ENCODE data around the gene VTI1A. TPM values are rescaled to one million over a fixed set of nuclear protein-coding genes. Genes with fewer than 3 reads are reported as not detected.

The VTI1A gene
- polyA plus RNA-seq, 1 of the 3 experiments (the other 2 are of a cell fraction) = 8.3 TPM

GRCh38 chr10:112823604-112824003 lies 376.6 kb downstream of the VTI1A start:
- Histone ChIP-seq H2AFZ (ENCODE audit: low read depth) (no peak overlapping the region), H3K36me3 (replicated peaks in 1 of 2; ENCODE audit: control insufficient read depth in 1 of 2, insufficient read depth in 2 of 2, low read length in 1 of 2) (no peaks in the 10 kb centered on the region), H3K9me2 (no peaks in the 10 kb centered on the region), H3K9me3 (no peaks in the 10 kb centered on the region), H3K4me3 (ENCODE audit: low read depth in 2 of 2, low read length in 1 of 2) (no peak overlapping the region), H3K4me2 (no peak overlapping the region), H3K79me2 (ENCODE audit: insufficient read depth) (no peaks in the 10 kb centered on the region), H3K4me1 (ENCODE audit: control insufficient read depth in 1 of 2, insufficient read depth in 2 of 2, low read depth in 1 of 2, low read length in 1 of 2) (peaks cover 0 to 13% of the 10 kb centered on the region in 2 experiments; a peak in 2 of 4 replicates), H3K27me3 (ENCODE audit: insufficient read depth) (no peaks in the 10 kb centered on the region), H3F3A (replicated peaks; ENCODE audit: insufficient read depth) (no peaks in the 10 kb centered on the region), H3K9ac (no peak overlapping the region), H3K27ac (ENCODE audit: low read depth in 2 of 2, low read length in 1 of 2) (no peak overlapping the region), H4K20me1 (ENCODE audit: insufficient read depth) (no peaks in the 10 kb centered on the region)
- POLR2A ChIA-PET = no interaction called here
- DNase-seq = no peak
- TF ChIP-seq, protein P1, sequence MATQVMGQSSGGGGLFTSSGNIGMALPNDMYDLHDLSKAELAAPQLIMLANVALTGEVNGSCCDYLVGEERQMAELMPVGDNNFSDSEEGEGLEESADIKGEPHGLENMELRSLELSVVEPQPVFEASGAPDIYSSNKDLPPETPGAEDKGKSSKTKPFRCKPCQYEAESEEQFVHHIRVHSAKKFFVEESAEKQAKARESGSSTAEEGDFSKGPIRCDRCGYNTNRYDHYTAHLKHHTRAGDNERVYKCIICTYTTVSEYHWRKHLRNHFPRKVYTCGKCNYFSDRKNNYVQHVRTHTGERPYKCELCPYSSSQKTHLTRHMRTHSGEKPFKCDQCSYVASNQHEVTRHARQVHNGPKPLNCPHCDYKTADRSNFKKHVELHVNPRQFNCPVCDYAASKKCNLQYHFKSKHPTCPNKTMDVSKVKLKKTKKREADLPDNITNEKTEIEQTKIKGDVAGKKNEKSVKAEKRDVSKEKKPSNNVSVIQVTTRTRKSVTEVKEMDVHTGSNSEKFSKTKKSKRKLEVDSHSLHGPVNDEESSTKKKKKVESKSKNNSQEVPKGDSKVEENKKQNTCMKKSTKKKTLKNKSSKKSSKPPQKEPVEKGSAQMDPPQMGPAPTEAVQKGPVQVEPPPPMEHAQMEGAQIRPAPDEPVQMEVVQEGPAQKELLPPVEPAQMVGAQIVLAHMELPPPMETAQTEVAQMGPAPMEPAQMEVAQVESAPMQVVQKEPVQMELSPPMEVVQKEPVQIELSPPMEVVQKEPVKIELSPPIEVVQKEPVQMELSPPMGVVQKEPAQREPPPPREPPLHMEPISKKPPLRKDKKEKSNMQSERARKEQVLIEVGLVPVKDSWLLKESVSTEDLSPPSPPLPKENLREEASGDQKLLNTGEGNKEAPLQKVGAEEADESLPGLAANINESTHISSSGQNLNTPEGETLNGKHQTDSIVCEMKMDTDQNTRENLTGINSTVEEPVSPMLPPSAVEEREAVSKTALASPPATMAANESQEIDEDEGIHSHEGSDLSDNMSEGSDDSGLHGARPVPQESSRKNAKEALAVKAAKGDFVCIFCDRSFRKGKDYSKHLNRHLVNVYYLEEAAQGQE (IDR thresholded peaks at IDR 0.05; ENCODE audit: low read depth, low read length) = no peak
- no peak for TF ChIP-seq MEF2A (IDR thresholded peaks at IDR 0.05; ENCODE audit: borderline replicate concordance, low read depth)
- TF ChIP-seq RAD21 (IDR thresholded peaks at IDR 0.05; ENCODE audit: low read length) = no peak
- TF ChIP-seq, protein P2, sequence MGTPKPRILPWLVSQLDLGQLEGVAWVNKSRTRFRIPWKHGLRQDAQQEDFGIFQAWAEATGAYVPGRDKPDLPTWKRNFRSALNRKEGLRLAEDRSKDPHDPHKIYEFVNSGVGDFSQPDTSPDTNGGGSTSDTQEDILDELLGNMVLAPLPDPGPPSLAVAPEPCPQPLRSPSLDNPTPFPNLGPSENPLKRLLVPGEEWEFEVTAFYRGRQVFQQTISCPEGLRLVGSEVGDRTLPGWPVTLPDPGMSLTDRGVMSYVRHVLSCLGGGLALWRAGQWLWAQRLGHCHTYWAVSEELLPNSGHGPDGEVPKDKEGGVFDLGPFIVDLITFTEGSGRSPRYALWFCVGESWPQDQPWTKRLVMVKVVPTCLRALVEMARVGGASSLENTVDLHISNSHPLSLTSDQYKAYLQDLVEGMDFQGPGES (IDR thresholded peaks at IDR 0.05; ENCODE audit: low read depth, low read length) = no peak
- TF ChIP-seq YY1 (IDR thresholded peaks at IDR 0.05; ENCODE audit: low read depth) = no peak
- no peak for TF ChIP-seq NFIC (IDR thresholded peaks at IDR 0.05; ENCODE audit: borderline replicate concordance)
- TF ChIP-seq, protein P3, sequence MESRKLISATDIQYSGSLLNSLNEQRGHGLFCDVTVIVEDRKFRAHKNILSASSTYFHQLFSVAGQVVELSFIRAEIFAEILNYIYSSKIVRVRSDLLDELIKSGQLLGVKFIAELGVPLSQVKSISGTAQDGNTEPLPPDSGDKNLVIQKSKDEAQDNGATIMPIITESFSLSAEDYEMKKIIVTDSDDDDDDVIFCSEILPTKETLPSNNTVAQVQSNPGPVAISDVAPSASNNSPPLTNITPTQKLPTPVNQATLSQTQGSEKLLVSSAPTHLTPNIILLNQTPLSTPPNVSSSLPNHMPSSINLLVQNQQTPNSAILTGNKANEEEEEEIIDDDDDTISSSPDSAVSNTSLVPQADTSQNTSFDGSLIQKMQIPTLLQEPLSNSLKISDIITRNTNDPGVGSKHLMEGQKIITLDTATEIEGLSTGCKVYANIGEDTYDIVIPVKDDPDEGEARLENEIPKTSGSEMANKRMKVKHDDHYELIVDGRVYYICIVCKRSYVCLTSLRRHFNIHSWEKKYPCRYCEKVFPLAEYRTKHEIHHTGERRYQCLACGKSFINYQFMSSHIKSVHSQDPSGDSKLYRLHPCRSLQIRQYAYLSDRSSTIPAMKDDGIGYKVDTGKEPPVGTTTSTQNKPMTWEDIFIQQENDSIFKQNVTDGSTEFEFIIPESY (IDR thresholded peaks at IDR 0.05; ENCODE audit: borderline replicate concordance, low read depth) = no peak
- no peak for TF ChIP-seq ELF1 (IDR thresholded peaks at IDR 0.05)
- no peak for TF ChIP-seq POLR2AphosphoS5 (IDR thresholded peaks at IDR 0.05; ENCODE audit: low read depth, low read length)
- TF ChIP-seq JUND (IDR thresholded peaks at IDR 0.05) = no peak
- no peak for TF ChIP-seq USF1 (IDR thresholded peaks at IDR 0.05; ENCODE audit: borderline replicate concordance, low read depth)
- no peak for TF ChIP-seq MXI1 (IDR thresholded peaks at IDR 0.05; ENCODE audit: low read depth, low read length)
- TF ChIP-seq, protein P4, sequence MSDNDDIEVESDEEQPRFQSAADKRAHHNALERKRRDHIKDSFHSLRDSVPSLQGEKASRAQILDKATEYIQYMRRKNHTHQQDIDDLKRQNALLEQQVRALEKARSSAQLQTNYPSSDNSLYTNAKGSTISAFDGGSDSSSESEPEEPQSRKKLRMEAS (IDR thresholded peaks at IDR 0.05; ENCODE audit: low read depth) = no peak
- CTCF ChIA-PET = interaction anchor here (0.6 to 1.3 kb wide), 2 partner anchors 18 to 183 kb away, joined by 3 read pairs; no protein-coding TSS in a partner anchor
- 84% methylated on average over 6 of the region's 7 CpGs for WGBS (ENCODE audit: low lambda C conversion rate)
